H1 (cell line): ENCODE data around the gene SRCIN1. TPM values are rescaled to one million over a fixed set of nuclear protein-coding genes. Genes with fewer than 3 reads are reported as not detected.

Experiments
- CTCF ChIP-seq, 3 experiments: IDR thresholded peaks; 1 replicate in 2 of 3; 2 replicates in 1 of 3; pipeline versions ENCODE4 v1.5.1 to v1.6.1; 2011; ENCODE audit warnings: low read length in 3 of 3, mild to moderate bottlenecking in 3 of 3, inconsistent platforms in 2 of 3, low read depth in 1 of 3, moderate library complexity in 1 of 3; ENCODE audit not compliant: insufficient read depth in 1 of 3; ENCODE audit errors: control extremely low read depth in 1 of 3
- polyA plus RNA-seq, 7 experiments: library from polyadenylated mRNA; depleted of rRNA in 3 of 7; stranded (reverse) in 5 of 7; unstranded in 2 of 7; fragments of >200 nt in 5 of 7; fragments of 200-250 nt in 2 of 7; gene quantifications; 1 replicate in 5 of 7; 2 replicates in 1 of 7; 4 replicates in 1 of 7; pipeline versions ENCODE4 v1.2.1 to v1.2.3, GENCODE V29; 2011 to 2013; ENCODE audit warnings: missing spikeins in 2 of 7, mixed read lengths in 2 of 7
- total RNA-seq: library from RNA; stranded (reverse); fragmentation: NEBNext Ultra II Directional; extraction: Animal tissue kit (Norgen Biotek cat#: 25700); gene quantifications from 2 replicates; pipeline ENCODE4 v1.2.1, GENCODE V29; 2021

Gene SRCIN1
- total and polyA plus RNA-seq, 2 of the 8 experiments (the other 6 are each of a cell fraction or from before 2014, with no cell fraction given) = 2.8 to 3.8 TPM

- TF ChIP-seq CTCF (IDR thresholded peaks at IDR 0.05; ENCODE audit: control extremely low read depth in 1 of 3, insufficient read depth in 1 of 3, low read depth in 1 of 3, low read length in 3 of 3) = no peak
Measured at GRCh38 chr17:38585918-38586529, 19.7 kb downstream of the SRCIN1 start (continued).
